Measurements from ENCODE around the gene PCCA. TPM values are rescaled to one million over a fixed set of nuclear protein-coding genes. Genes with fewer than 3 reads are reported as not detected.
A peak's percentile ranks its signal among the peaks of the same experiment; 100 is the strongest.
"Not testable (repeated sequence)": the region's sequence is repeated elsewhere in the genome, so short reads cannot be mapped to it uniquely, and the experiment has no call there.

Gene PCCA
- total RNA-seq, 4 donors from 2014 or later = 34.6 to 58.4 (median 40.1) TPM

GRCh38 chr13:100563779-100564178 lies 474.9 kb downstream of the PCCA start:
- no peaks in the 10 kb centered on the region for H3K4me1 ChIP-seq
- WGBS, 2 donors (ENCODE audit: low coverage in 1 of 2) = 83 to 96% methylated on average over 4 to 7 of the region's 7 CpGs
- ATAC-seq = no peak
- no peak overlapping the region for H3K27ac ChIP-seq
- H3K9me3 ChIP-seq = peaks cover 0 to 11% (median 0%) of the 10 kb centered on the region in 3 donors
- no peak overlapping the region for H3K4me3 ChIP-seq
- TF ChIP-seq POLR2AphosphoS5 (IDR thresholded peaks at IDR 0.05) = no peak
- TF ChIP-seq, protein P1, sequence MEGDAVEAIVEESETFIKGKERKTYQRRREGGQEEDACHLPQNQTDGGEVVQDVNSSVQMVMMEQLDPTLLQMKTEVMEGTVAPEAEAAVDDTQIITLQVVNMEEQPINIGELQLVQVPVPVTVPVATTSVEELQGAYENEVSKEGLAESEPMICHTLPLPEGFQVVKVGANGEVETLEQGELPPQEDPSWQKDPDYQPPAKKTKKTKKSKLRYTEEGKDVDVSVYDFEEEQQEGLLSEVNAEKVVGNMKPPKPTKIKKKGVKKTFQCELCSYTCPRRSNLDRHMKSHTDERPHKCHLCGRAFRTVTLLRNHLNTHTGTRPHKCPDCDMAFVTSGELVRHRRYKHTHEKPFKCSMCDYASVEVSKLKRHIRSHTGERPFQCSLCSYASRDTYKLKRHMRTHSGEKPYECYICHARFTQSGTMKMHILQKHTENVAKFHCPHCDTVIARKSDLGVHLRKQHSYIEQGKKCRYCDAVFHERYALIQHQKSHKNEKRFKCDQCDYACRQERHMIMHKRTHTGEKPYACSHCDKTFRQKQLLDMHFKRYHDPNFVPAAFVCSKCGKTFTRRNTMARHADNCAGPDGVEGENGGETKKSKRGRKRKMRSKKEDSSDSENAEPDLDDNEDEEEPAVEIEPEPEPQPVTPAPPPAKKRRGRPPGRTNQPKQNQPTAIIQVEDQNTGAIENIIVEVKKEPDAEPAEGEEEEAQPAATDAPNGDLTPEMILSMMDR (IDR thresholded peaks at IDR 0.05) = no peak
- no peak for TF ChIP-seq EP300 (IDR thresholded peaks at IDR 0.05)
- TF ChIP-seq POLR2A (IDR thresholded peaks at IDR 0.05) = no peak
- no peaks in the 10 kb centered on the region for H3K36me3 ChIP-seq
- H3K27me3 ChIP-seq = no peaks in the 10 kb centered on the region

DNA sequence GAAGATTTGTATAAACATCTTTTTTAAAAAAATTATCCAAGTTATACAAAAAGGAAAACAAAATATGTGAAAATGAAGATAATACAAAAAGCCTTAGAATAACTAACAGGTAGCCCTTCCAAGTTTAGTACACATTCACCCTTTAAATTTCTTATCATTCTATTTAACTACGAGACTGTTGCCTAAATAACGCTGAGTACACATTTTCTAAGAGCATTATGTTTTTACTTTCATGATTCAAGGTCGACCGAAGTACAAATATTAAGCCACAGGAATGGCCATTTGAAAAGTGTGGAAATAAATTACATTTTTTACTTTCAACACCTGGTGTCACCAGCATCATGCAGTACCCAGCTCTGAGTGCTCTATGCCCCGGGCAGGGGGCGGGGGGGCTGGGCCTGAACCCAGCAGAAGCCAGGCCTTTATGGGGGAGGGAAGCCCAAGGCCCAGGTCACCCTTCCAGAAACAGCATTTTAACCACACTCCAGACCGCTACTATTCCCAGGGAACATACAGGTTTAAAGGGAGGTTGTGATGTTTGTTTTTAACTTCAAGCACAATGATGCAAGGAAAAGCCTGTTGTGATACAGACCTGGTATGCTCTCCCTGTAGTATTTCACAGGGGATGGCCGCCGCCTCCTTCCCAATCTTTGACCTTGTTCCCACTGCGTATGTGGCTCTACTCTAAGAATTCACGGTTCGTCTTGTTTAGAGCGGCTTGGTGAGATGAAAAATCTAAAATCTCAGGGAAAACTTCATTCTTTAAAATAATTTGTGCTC lies 475.7 kb downstream of the PCCA start:
- TF ChIP-seq EP300 (IDR thresholded peaks at IDR 0.05) (no peak), POLR2A (IDR thresholded peaks at IDR 0.05) (no peak), POLR2AphosphoS5 (IDR thresholded peaks at IDR 0.05) (no peak)
- TF ChIP-seq, protein P1 (IDR thresholded peaks at IDR 0.05) = no peak
- 84 to 92% methylated on average over 10 of the region's 13 CpGs for WGBS, 2 donors (ENCODE audit: low coverage in 1 of 2)

GRCh38 chr13:100565286-100565685 lies 476.4 kb downstream of the PCCA start:
- Histone ChIP-seq H3K27me3 (no peaks in the 10 kb centered on the region), H3K36me3 (no peaks in the 10 kb centered on the region), H3K9me3 (peaks cover 0 to 11% (median 0%) of the 10 kb centered on the region in 3 donors), H3K27ac (no peak overlapping the region), H3K4me3 (no peak overlapping the region), H3K4me1 (no peaks in the 10 kb centered on the region)
- TF ChIP-seq POLR2A (IDR thresholded peaks at IDR 0.05) = no peak
- TF ChIP-seq POLR2AphosphoS5 (IDR thresholded peaks at IDR 0.05) = no peak
- TF ChIP-seq, protein P1 (IDR thresholded peaks at IDR 0.05) = no peak
- no peak for TF ChIP-seq EP300 (IDR thresholded peaks at IDR 0.05)
- WGBS, 2 donors (ENCODE audit: low coverage in 1 of 2) = 58 to 61% methylated on average over 7 to 8 of the region's 8 CpGs
- ATAC-seq = no peak

More for the DNA sequence above, 475.7 kb downstream of the PCCA start:
- Histone ChIP-seq H3K9me3 (peaks cover 0 to 11% (median 0%) of the 10 kb centered on the region in 3 donors), H3K4me1 (no peaks in the 10 kb centered on the region), H3K27ac (no peak overlapping the region), H3K27me3 (no peaks in the 10 kb centered on the region), H3K36me3 (no peaks in the 10 kb centered on the region), H3K4me3 (no peak overlapping the region)
- no peak for ATAC-seq

DNA sequence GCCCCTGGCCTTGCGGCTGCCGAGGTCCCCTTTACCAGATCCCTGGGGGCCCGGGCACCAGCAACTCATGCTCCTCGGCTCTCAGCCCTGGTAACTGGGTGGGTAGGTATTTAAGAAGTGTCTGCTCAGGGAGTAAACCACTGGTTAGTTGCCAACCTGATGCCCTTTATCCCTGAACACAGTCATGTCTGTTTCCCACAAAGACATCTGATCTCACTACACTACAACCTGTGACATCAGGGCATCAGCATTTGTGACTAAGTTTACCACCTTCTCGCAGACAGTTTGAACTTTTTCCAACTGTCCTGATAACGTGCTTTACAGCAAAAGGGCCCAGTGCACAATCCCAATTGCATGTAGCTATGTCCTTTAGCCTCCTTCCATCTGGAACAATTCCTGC lies 477.6 kb downstream of the PCCA start:
- TF ChIP-seq, protein P1 (IDR thresholded peaks at IDR 0.05) = no peak
- no peak for TF ChIP-seq POLR2AphosphoS5 (IDR thresholded peaks at IDR 0.05)
- no peak for TF ChIP-seq EP300 (IDR thresholded peaks at IDR 0.05)
- TF ChIP-seq POLR2A (IDR thresholded peaks at IDR 0.05) = no peak
- H3K27me3 ChIP-seq = no peaks in the 10 kb centered on the region
- no peaks in the 10 kb centered on the region for H3K36me3 ChIP-seq
- no peak for ATAC-seq
- WGBS, 2 donors (ENCODE audit: low coverage in 1 of 2) = 83 to 93% methylated on average over 2 of the region's 6 CpGs
- H3K9me3 ChIP-seq = peaks cover 0 to 11% (median 0%) of the 10 kb centered on the region in 3 donors
- no peak overlapping the region for H3K27ac ChIP-seq
- no peak overlapping the region for H3K4me3 ChIP-seq
- H3K4me1 ChIP-seq = no peaks in the 10 kb centered on the region

DNA sequence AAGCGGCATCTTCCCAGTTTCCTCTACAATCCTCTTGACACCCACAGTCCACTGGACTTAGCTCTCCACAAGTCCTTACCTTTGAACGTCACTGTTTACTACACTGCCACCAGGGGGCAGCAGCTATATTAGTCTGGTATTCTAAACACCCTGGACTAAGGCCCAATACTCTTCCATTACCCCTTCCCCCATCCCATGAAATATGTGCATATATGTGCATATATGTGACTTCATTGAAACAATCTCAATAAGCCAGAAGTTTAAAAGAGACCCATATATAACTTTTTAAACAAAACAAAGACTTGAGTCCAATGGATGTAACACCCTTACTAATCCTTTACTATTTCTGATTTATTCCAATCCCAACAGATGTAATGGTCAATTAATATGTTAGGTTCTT lies 484.2 kb downstream of the PCCA start:
- no peak overlapping the region for H3K27ac ChIP-seq
- no peak for ATAC-seq
- TF ChIP-seq POLR2A (IDR thresholded peaks at IDR 0.05) (no peak), EP300 (IDR thresholded peaks at IDR 0.05) (no peak), POLR2AphosphoS5 (IDR thresholded peaks at IDR 0.05) (no peak)
- TF ChIP-seq, protein P1 (IDR thresholded peaks at IDR 0.05) = peak; percentile 38 to 67 (median 59)
- WGBS, 2 donors (ENCODE audit: low coverage in 1 of 2) = 41 to 50% methylated on average over 2 of the region's 2 CpGs
- H3K36me3 ChIP-seq = no peaks in the 10 kb centered on the region
- H3K4me1 ChIP-seq = no peaks in the 10 kb centered on the region
- H3K27me3 ChIP-seq = no peaks in the 10 kb centered on the region
- no peaks in the 10 kb centered on the region for H3K9me3 ChIP-seq
- no peak overlapping the region for H3K4me3 ChIP-seq

GRCh38 chr13:100577239-100577638 lies 488.3 kb downstream of the PCCA start:
- H3K4me3 ChIP-seq, ATAC-seq, H3K4me1 ChIP-seq, H3K9me3 ChIP-seq, H3K27me3 ChIP-seq, H3K27ac ChIP-seq: not testable (repeated sequence)
- peaks cover 0 to 21% of the 10 kb centered on the region in 2 donors for H3K36me3 ChIP-seq
- 92% methylated on average over 4 of the region's 4 CpGs; no CpG with 5 or more reads in 1 of the 2 donors for WGBS, 2 donors (ENCODE audit: low coverage in 1 of 2)
